ENCODE results near the gene SPEM1.
A peak's percentile ranks its signal among the peaks of the same experiment; 100 is the strongest.

Gene SPEM1

DNA sequence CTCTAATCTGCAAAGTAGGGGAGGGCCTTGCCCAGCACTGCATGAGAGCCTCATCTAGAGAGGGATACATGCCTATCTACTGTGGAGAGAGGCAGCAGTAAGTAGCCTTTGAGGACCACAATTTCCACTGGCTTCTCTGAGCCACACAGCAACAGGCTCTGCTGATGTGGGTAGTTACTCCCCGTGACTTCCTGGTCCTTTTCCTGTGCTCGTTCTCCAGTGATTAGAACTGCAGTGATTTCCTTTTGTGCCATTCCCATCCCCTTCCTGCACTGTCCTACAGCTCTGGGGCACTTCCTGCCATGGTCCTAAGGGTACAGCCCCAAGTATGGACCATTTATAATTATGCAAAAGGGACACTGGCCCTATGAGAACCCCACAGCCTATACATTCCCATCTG, 28.8 kb upstream of the SPEM1 start:
- H3K27me3 Mint-ChIP-seq (ENCODE audit: low read depth) = no peaks in the 10 kb centered on the region
- H3K36me3 Mint-ChIP-seq (ENCODE audit: low read depth) = peaks cover 49% of the 10 kb centered on the region
- no peaks in the 10 kb centered on the region for H3K9me3 Mint-ChIP-seq
- peak overlapping the region; percentile 13 for H3K4me3 Mint-ChIP-seq
- H3K27ac Mint-ChIP-seq = no peak overlapping the region
- H3K4me1 Mint-ChIP-seq (ENCODE audit: low read depth) = peaks cover 20% of the 10 kb centered on the region
- DNase-seq (ENCODE audit: low spot score) = no peak

- peaks cover 20% of the 10 kb centered on the region for H3K4me1 Mint-ChIP-seq (ENCODE audit: low read depth)
- peak overlapping the region; percentile 65 for H3K27ac Mint-ChIP-seq
- H3K36me3 Mint-ChIP-seq (ENCODE audit: low read depth) = peaks cover 42% of the 10 kb centered on the region
Measured at GRCh38 chr17:7392696-7393612, 27.2 kb upstream of the SPEM1 start.

GRCh38 chr17:7393613-7394451, 26.3 kb upstream of the SPEM1 start:
- Mint-ChIP-seq H3K36me3 (ENCODE audit: low read depth) (peaks cover 38% of the 10 kb centered on the region), H3K4me3 (peak overlapping the region; percentile 97), H3K9me3 (no peaks in the 10 kb centered on the region), H3K27ac (peak overlapping the region; percentile 89), H3K4me1 (ENCODE audit: low read depth) (peaks cover 20% of the 10 kb centered on the region), H3K27me3 (ENCODE audit: low read depth) (no peaks in the 10 kb centered on the region)
- peak; percentile 24 for DNase-seq (ENCODE audit: low spot score)

More at GRCh38 chr17:7392696-7393612, 27.2 kb upstream of the SPEM1 start:
- no peak for DNase-seq (ENCODE audit: low spot score)
- Mint-ChIP-seq H3K27me3 (ENCODE audit: low read depth) (no peaks in the 10 kb centered on the region), H3K9me3 (no peaks in the 10 kb centered on the region), H3K4me3 (peak overlapping the region; percentile 97)

GRCh38 chr17:7394452-7395191, 25.5 kb upstream of the SPEM1 start, which contains the start of gene PLSCR3:
Gene PLSCR3 (minus strand): TSS chr17:7394525. CDS start chr17:7394110, 415 bp downstream.
- DNase-seq (ENCODE audit: low spot score) = peak; percentile 86
- H3K36me3 Mint-ChIP-seq (ENCODE audit: low read depth) = peaks cover 33% of the 10 kb centered on the region
- no peaks in the 10 kb centered on the region for H3K9me3 Mint-ChIP-seq
- no peaks in the 10 kb centered on the region for H3K27me3 Mint-ChIP-seq (ENCODE audit: low read depth)
- peak within 1 kb of the TSS; percentile 97 for H3K4me3 Mint-ChIP-seq
- peak within 1 kb of the TSS; percentile 89 for H3K27ac Mint-ChIP-seq
- H3K4me1 Mint-ChIP-seq (ENCODE audit: low read depth) = peaks cover 20% of the 10 kb centered on the region

- no peak for DNase-seq (ENCODE audit: low spot score)
- H3K4me3 Mint-ChIP-seq = peak overlapping the region; percentile 42
- peaks cover 20% of the 10 kb centered on the region for H3K4me1 Mint-ChIP-seq (ENCODE audit: low read depth)
- H3K9me3 Mint-ChIP-seq = no peaks in the 10 kb centered on the region
- peak overlapping the region; percentile 45 for H3K27ac Mint-ChIP-seq
- H3K27me3 Mint-ChIP-seq (ENCODE audit: low read depth) = no peaks in the 10 kb centered on the region
- peaks cover 19% of the 10 kb centered on the region for H3K36me3 Mint-ChIP-seq (ENCODE audit: low read depth)
Measured at GRCh38 chr17:7396147-7396546, 24.0 kb upstream of the SPEM1 start.

- no peak overlapping the region for H3K4me3 Mint-ChIP-seq
- H3K4me1 Mint-ChIP-seq (ENCODE audit: low read depth) = peaks cover 13% of the 10 kb centered on the region
- H3K36me3 Mint-ChIP-seq (ENCODE audit: low read depth) = peaks cover 4% of the 10 kb centered on the region
- H3K27ac Mint-ChIP-seq = no peak overlapping the region
- no peaks in the 10 kb centered on the region for H3K9me3 Mint-ChIP-seq
- no peak for DNase-seq (ENCODE audit: low spot score)
- H3K27me3 Mint-ChIP-seq (ENCODE audit: low read depth) = no peaks in the 10 kb centered on the region
Measured at GRCh38 chr17:7398612-7399011, 21.5 kb upstream of the SPEM1 start.

DNA sequence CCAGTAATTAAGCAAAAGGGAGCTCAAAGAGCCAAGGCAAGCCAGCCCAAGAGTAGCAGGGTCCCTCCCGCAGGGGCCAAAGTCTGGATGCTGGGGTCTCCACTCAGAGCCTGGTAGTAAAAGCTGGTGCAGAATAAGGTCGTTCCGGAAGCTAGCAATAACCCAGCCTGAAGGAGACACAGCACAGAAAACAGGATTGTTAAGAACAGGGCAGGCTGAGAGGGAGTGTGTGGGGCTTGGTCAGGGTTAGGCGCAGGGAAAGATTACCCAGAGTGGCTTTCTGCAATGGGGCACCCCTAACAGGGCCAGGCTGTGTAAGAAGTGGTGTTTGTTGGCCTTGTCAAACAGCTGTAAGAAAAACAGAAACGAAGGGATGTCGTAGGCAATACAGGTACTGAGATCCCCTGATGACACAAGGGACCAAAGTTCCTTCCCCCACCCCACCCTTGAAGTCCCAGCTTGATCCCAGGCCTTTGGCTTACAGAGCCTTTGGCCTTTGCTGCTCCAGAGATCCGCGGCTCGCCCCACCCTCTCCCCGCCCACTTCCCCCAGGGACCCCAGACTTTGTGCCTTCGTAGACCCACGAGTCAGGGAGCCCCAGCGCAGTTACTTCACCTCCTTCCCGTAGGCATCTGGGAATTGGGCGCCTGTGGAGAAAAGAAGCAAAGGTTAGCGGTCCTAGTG, 16.9 kb upstream of the SPEM1 start:
- H3K36me3 Mint-ChIP-seq (ENCODE audit: low read depth) = peaks cover 4% of the 10 kb centered on the region
- DNase-seq (ENCODE audit: low spot score) = no peak
- peaks cover 10% of the 10 kb centered on the region for H3K4me1 Mint-ChIP-seq (ENCODE audit: low read depth)
- peak overlapping the region; percentile 88 for H3K27ac Mint-ChIP-seq
- peak overlapping the region; percentile 97 for H3K4me3 Mint-ChIP-seq
- peaks cover 20% of the 10 kb centered on the region for H3K27me3 Mint-ChIP-seq (ENCODE audit: low read depth)
- no peaks in the 10 kb centered on the region for H3K9me3 Mint-ChIP-seq

DNA sequence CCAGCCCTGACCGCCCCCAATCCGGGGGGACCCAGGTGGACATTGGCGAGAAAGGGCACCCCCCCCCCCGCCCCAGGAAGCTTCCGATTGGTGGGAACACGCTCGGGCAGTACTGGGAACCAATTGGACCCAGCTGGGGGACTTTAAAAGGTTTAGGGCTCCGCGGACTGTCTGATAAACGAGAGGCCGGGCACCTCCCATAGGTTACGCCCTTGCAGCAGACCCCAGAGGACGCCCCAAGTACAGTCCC, 16.5 kb upstream of the SPEM1 start:
- H3K9me3 Mint-ChIP-seq = no peaks in the 10 kb centered on the region
- peak overlapping the region; percentile 88 for H3K27ac Mint-ChIP-seq
- H3K27me3 Mint-ChIP-seq (ENCODE audit: low read depth) = peaks cover 20% of the 10 kb centered on the region
- peaks cover 4% of the 10 kb centered on the region for H3K36me3 Mint-ChIP-seq (ENCODE audit: low read depth)
- H3K4me3 Mint-ChIP-seq = peak overlapping the region; percentile 97
- DNase-seq (ENCODE audit: low spot score) = no peak
- H3K4me1 Mint-ChIP-seq (ENCODE audit: low read depth) = peaks cover 10% of the 10 kb centered on the region

DNA sequence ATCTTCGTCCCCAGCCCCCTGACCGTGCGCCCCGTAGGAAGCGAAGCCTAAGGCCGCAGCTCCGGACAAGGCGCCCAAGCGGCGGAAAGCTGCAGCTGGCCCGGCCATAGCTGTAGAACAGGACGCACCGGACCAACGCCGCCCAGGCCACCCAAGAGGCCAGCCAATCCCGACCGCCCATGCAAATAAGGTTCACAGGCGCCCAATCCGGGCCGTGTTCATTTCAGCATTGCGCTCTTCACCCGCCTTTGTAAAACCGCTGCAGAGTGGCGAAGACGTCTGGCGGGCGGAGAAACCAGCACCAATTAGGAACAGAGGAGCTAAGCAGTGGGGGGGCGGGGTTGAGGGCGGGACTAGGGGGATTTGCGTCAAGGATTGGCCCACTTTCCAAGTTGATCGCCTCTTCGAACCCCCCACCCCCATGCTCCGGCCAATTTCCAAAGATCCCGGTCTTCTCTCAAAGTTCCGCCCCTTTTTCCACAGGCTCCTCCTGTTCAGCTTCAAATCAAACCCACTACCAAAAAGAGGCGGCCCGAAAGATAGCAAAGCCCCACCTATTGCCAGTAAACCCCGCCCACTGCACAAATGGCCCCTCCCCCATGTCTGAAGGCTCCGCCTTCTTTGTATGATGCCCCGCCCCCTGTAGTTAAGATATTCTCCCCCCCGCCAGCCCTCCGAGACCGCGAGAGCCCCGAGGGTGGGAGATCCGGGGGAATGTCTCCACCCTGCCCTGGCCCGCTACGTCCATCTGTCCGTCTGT, 16.0 kb upstream of the SPEM1 start, which contains the start of gene TMEM256:
TMEM256 (minus strand) TSS at position 121 of the 760 bp plus-strand sequence; CDS start at position 108, 13 bp downstream.
- peak within 1 kb of the TSS; percentile 88 for H3K27ac Mint-ChIP-seq
- H3K4me1 Mint-ChIP-seq (ENCODE audit: low read depth) = peaks cover 10% of the 10 kb centered on the region
- peak; percentile 96 for DNase-seq (ENCODE audit: low spot score)
- H3K9me3 Mint-ChIP-seq = no peaks in the 10 kb centered on the region
- H3K4me3 Mint-ChIP-seq = peak within 1 kb of the TSS; percentile 97
- H3K27me3 Mint-ChIP-seq (ENCODE audit: low read depth) = peaks cover 22% of the 10 kb centered on the region
- H3K36me3 Mint-ChIP-seq (ENCODE audit: low read depth) = peaks cover 4% of the 10 kb centered on the region

DNA sequence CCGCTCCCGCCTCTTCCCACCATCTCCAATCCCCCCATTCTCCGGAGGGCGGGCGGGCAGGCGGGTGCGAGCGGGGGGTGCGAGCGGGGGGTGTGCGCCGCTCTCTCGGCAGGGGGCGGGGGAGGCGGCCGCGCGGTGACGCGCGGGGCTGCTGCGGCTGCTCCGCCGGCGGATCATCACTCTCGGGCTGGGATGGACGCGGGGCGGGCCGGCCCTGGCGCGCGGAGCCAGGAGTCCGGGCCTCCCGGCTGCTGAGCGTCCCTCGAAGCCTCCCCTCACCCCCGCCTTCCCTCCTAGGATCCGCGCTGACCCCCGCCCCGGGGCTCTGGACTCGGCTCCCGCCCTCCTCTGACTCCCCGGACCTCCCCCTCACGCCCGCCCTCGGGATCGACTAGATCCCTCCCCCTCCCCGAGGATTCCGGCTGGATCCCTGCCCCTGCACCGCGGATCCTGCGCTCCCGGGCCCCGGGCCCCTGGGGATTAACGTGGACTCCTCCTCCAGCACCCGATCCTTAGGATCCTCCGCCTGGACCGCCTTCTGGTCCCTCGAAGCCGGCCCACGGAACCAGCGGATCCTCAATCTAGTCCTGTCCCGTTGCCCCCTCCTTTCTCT, 15.3 kb upstream of the SPEM1 start:
- H3K4me1 Mint-ChIP-seq (ENCODE audit: low read depth) = peaks cover 10% of the 10 kb centered on the region
- DNase-seq (ENCODE audit: low spot score) = no peak
- peaks cover 27% of the 10 kb centered on the region for H3K27me3 Mint-ChIP-seq (ENCODE audit: low read depth)
- H3K36me3 Mint-ChIP-seq (ENCODE audit: low read depth) = peaks cover 4% of the 10 kb centered on the region
- H3K27ac Mint-ChIP-seq = peak overlapping the region; percentile 88
- H3K9me3 Mint-ChIP-seq = no peaks in the 10 kb centered on the region
- H3K4me3 Mint-ChIP-seq = peak overlapping the region; percentile 97

GRCh38 chr17:7405350-7406234, 14.5 kb upstream of the SPEM1 start:
- peaks cover 27% of the 10 kb centered on the region for H3K27me3 Mint-ChIP-seq (ENCODE audit: low read depth)
- H3K4me3 Mint-ChIP-seq = peak overlapping the region; percentile 81
- H3K4me1 Mint-ChIP-seq (ENCODE audit: low read depth) = peaks cover 10% of the 10 kb centered on the region
- peaks cover 4% of the 10 kb centered on the region for H3K36me3 Mint-ChIP-seq (ENCODE audit: low read depth)
- H3K27ac Mint-ChIP-seq = peak overlapping the region; percentile 49
- H3K9me3 Mint-ChIP-seq = no peaks in the 10 kb centered on the region
- no peak for DNase-seq (ENCODE audit: low spot score)
